Measurements from ENCODE around the gene DLX6. TPM values are rescaled to one million over a fixed set of nuclear protein-coding genes. Genes with fewer than 3 reads are reported as not detected.

DLX6 gene
- total and polyA plus RNA-seq, 2 of the 8 experiments (the other 6 are each of a cell fraction or from before 2014, with no cell fraction given): not detected

Small RNA genes lying within 50 kb of the gene (small RNA-seq; reads per million reads assigned to genes)
- gene RF01778 (ENCODE audit: insufficient read depth) (not detected), gene RF01887 (ENCODE audit: insufficient read depth) (not detected), gene RF01888 (ENCODE audit: insufficient read depth) (not detected)

Other genes with a start within 250 kb of the DLX6 start
- not detected in 2 replicates for gene DLX5, start 19.3 kb downstream of the DLX6 start, total RNA-seq (2021; fragmentation: NEBNext Ultra II Directional; extraction: Animal tissue kit (Norgen Biotek cat#: 25700))
- 0.06 TPM in 1 of 2 replicates, not detected in the other for gene DLX5, start 19.3 kb downstream of the DLX6 start, polyA plus RNA-seq (2011; rRNA removed)
- gene SDHAF3, start 112.1 kb downstream of the DLX6 start, total RNA-seq (2021; fragmentation: NEBNext Ultra II Directional; extraction: Animal tissue kit (Norgen Biotek cat#: 25700)): 31.3 and 38.0 TPM in 2 replicates
- gene SDHAF3, start 112.1 kb downstream of the DLX6 start, polyA plus RNA-seq (2011; rRNA removed): 9.3 and 12.0 TPM in 2 replicates